ENCODE data around the gene NDRG2.
"Not testable (repeated sequence)": the region's sequence is repeated elsewhere in the genome, so short reads cannot be mapped to it uniquely, and the experiment has no call there.

The NDRG2 gene

GRCh38 chr14:21033133-21033698 is 8.4 kb upstream of the NDRG2 start:
- no peak for DNase-seq

GRCh38 chr14:21032326-21033132 is 7.7 kb upstream of the NDRG2 start:
- no peak for DNase-seq

- no peak for DNase-seq
Observed at GRCh38 chr14:21030531-21030930, 5.7 kb upstream of the NDRG2 start.

GRCh38 chr14:21029917-21030316 is 5.1 kb upstream of the NDRG2 start, which contains the start of gene TPPP2:
Gene TPPP2, plus strand, starts transcription at chr14:21030217. Its CDS starts 365 bp downstream, at chr14:21030582.
- DNase-seq: no peak

- no peak for DNase-seq
Observed at GRCh38 chr14:21026988-21027315, 2.1 kb upstream of the NDRG2 start.

GRCh38 chr14:21026274-21026987 is 1.6 kb upstream of the NDRG2 start:
- no peak for DNase-seq

GRCh38 chr14:21025371-21026273 is 761 bp upstream of the NDRG2 start:
- DNase-seq: no peak

- DNase-seq: no peak
Observed at GRCh38 chr14:21023817-21024584, 860 bp downstream of the NDRG2 start.

GRCh38 chr14:21023174-21023573 is 1.7 kb downstream of the NDRG2 start:
- no peak for DNase-seq

- no peak for DNase-seq
Observed at GRCh38 chr14:21022686-21023085, 2.2 kb downstream of the NDRG2 start.

- DNase-seq: no peak
Observed at GRCh38 chr14:21020977-21021545, 3.8 kb downstream of the NDRG2 start.

GRCh38 chr14:21019366-21019765 is 5.5 kb downstream of the NDRG2 start:
- DNase-seq: no peak

- no peak for DNase-seq
Observed at GRCh38 chr14:21018781-21019180, 6.1 kb downstream of the NDRG2 start.

- DNase-seq: no peak
Observed at GRCh38 chr14:21018286-21018685, 6.6 kb downstream of the NDRG2 start.

- DNase-seq: no peak
Observed at GRCh38 chr14:21017528-21018245, 7.2 kb downstream of the NDRG2 start.

GRCh38 chr14:21016413-21017190 is 8.3 kb downstream of the NDRG2 start:
- DNase-seq: no peak

GRCh38 chr14:21015312-21015711 is 9.5 kb downstream of the NDRG2 start:
- no peak for DNase-seq

GRCh38 chr14:21014761-21015190 is 10.1 kb downstream of the NDRG2 start:
- peak; percentile 41 for DNase-seq

GRCh38 chr14:21011136-21011535 is 13.7 kb downstream of the NDRG2 start:
- no peak for DNase-seq

- not testable (repeated sequence) for DNase-seq
Observed at GRCh38 chr14:21009721-21010120, 15.1 kb downstream of the NDRG2 start.
